IMR-90 (cell line): Measurements from ENCODE around the gene DISP2. TPM values are rescaled to one million over a fixed set of nuclear protein-coding genes. Genes with fewer than 3 reads are reported as not detected.
A peak's percentile ranks its signal among the peaks of the same experiment; 100 is the strongest.

Experiments
- ATAC-seq: fragments of 200-7000 bp; cut with Tn5 transposase; 2 replicates; pipeline ENCODE4 v1.9.1; 2020; ENCODE audit warnings: low read depth, mild to moderate bottlenecking, moderate library complexity
- BruUV-seq: library from RNA; stranded (reverse); fragments of 400-500 nt; replicated peaks from 2 replicates; lab custom pipeline; 2021; lab: Mats Ljungman, UMichigan
- CTCF ChIA-PET: fragments of 300-600 bp; formaldehyde crosslinking; extraction: SDS; loops from one replicate; lab custom pipeline; 2021; ENCODE audit warnings: antibody characterized with exemption; lab: Yijun Ruan, JAX
- POLR2A ChIA-PET: fragments of 300-600 bp; sonication (Branson Sonifier 250); formaldehyde crosslinking; loops from one replicate; lab custom pipeline; 2022; ENCODE audit warnings: antibody characterized with exemption; ENCODE audit not compliant: unreplicated experiment; lab: Charles Lee
- DNase-seq: peaks from one replicate; pipeline ENCODE4 v3.0.0; 2013
- H2AFZ ChIP-seq: replicated peaks from 2 replicates; pipeline ENCODE3; 2013; ENCODE audit warnings: low read length, mild to moderate bottlenecking; ENCODE audit not compliant: poor library complexity
- H2AK5ac ChIP-seq: 2 replicates; pipeline ENCODE4 v1.6.1; 2013; ENCODE audit warnings: low read depth, low read length, inconsistent platforms
- H2AK9ac ChIP-seq: replicated peaks from 2 replicates; pipeline ENCODE3; 2013; ENCODE audit warnings: mild to moderate bottlenecking, low read depth, low read length, moderate library complexity; ENCODE audit not compliant: poor library complexity
- H2BK120ac ChIP-seq: 2 replicates; pipeline ENCODE4 v1.6.1; 2013; ENCODE audit warnings: low read depth, low read length, inconsistent platforms
- H2BK15ac ChIP-seq: 3 replicates; pipeline ENCODE4 v1.6.1; 2013; ENCODE audit warnings: low read depth, low read length, inconsistent platforms
- H2BK20ac ChIP-seq: 2 replicates; pipeline ENCODE4 v1.6.1; 2013; ENCODE audit warnings: low read depth, mild to moderate bottlenecking, inconsistent platforms, low read length, moderate library complexity
- H2BK5ac ChIP-seq: 2 replicates; pipeline ENCODE4 v1.6.1; 2013; ENCODE audit warnings: mild to moderate bottlenecking, low read depth, low read length, inconsistent platforms; ENCODE audit not compliant: poor library complexity, severe bottlenecking
- H3K14ac ChIP-seq: replicated peaks from 2 replicates; pipeline ENCODE4 v1.6.1; 2013; ENCODE audit warnings: low read depth, low read length, inconsistent platforms
- H3K18ac ChIP-seq: 2 replicates; pipeline ENCODE4 v1.6.1; 2013; ENCODE audit warnings: low read depth, low read length, control low read depth
- H3K23ac ChIP-seq: 2 replicates; pipeline ENCODE4 v1.6.1; 2013; ENCODE audit warnings: low read depth, low read length, inconsistent platforms
- H3K27ac ChIP-seq: 2 replicates; pipeline ENCODE4 v1.5.1; 2013; ENCODE audit warnings: mild to moderate bottlenecking, control low read depth, low read length; ENCODE audit not compliant: insufficient read depth
- H3K27me3 ChIP-seq: 2 replicates; pipeline ENCODE4 v1.6.1; 2013; ENCODE audit warnings: low read length; ENCODE audit not compliant: control insufficient read depth, insufficient read depth
- H3K36me3 ChIP-seq: 2 replicates; pipeline ENCODE4 v1.6.1; 2013; ENCODE audit warnings: low read length, mixed read lengths; ENCODE audit not compliant: control insufficient read depth, insufficient read depth
- H3K4ac ChIP-seq: 2 replicates; pipeline ENCODE4 v1.6.1; 2013; ENCODE audit warnings: low read depth, low read length, inconsistent platforms
- H3K4me1 ChIP-seq: 2 replicates; pipeline ENCODE4 v1.6.1; 2013; ENCODE audit warnings: low read length, mixed read lengths; ENCODE audit not compliant: control insufficient read depth, insufficient read depth
- H3K4me2 ChIP-seq: 2 replicates; pipeline ENCODE4 v1.6.1; 2013; ENCODE audit warnings: low read depth, mild to moderate bottlenecking, control low read depth, low read length, moderate library complexity
- H3K4me3 ChIP-seq: 2 replicates; pipeline ENCODE4 v1.5.1; 2013; ENCODE audit warnings: low read depth, mild to moderate bottlenecking, control low read depth, low read length, moderate library complexity; ENCODE audit not compliant: insufficient read depth
- H3K56ac ChIP-seq: 2 replicates; pipeline ENCODE4 v1.6.1; 2013; ENCODE audit warnings: low read length, inconsistent platforms; ENCODE audit not compliant: insufficient read depth; ENCODE audit errors: extremely low read depth
- H3K79me1 ChIP-seq, 2 experiments: 2 replicates each; pipeline ENCODE4 v1.6.1; 2013; ENCODE audit warnings: low read length in 2 of 2, inconsistent platforms in 1 of 2, low read depth in 1 of 2
- H3K9ac ChIP-seq: 2 replicates; pipeline ENCODE4 v1.6.1; 2013; ENCODE audit warnings: low read depth, low read length, control low read depth
- H3K9me1 ChIP-seq: 2 replicates; pipeline ENCODE4 v1.6.1; 2013; ENCODE audit warnings: low read length, inconsistent platforms; ENCODE audit not compliant: insufficient read depth
- H3K9me3 ChIP-seq: 2 replicates; pipeline ENCODE4 v1.6.1; 2013; ENCODE audit warnings: low read length; ENCODE audit not compliant: control insufficient read depth, insufficient read depth
- H4K20me1 ChIP-seq: 2 replicates; pipeline ENCODE4 v1.6.1; 2013; ENCODE audit warnings: low read length, inconsistent platforms; ENCODE audit not compliant: insufficient read depth
- H4K5ac ChIP-seq: 2 replicates; pipeline ENCODE4 v1.6.1; 2013; ENCODE audit warnings: mild to moderate bottlenecking, low read depth, low read length, control low read depth
- H4K8ac ChIP-seq, 2 experiments: 2 replicates each; pipeline ENCODE4 v1.6.1; 2013; ENCODE audit warnings: low read depth in 2 of 2, low read length in 2 of 2, control low read depth in 1 of 2, inconsistent platforms in 1 of 2
- H4K91ac ChIP-seq: 2 replicates; pipeline ENCODE4 v1.6.1; 2013; ENCODE audit warnings: low read depth, low read length, inconsistent platforms; ENCODE audit not compliant: insufficient read depth
- BHLHE40 ChIP-seq: fragments of 150-350 bp; IDR thresholded peaks from 2 replicates; pipeline ENCODE4 v1.6.1; 2016; ENCODE audit warnings: mild to moderate bottlenecking, low read depth, low read length
- CHD1 ChIP-seq: IDR thresholded peaks from 2 replicates; pipeline ENCODE4 v1.6.1; 2012; ENCODE audit warnings: low read depth, low read length, improper control_type of control experiment
- CTCF ChIP-seq: conservative IDR thresholded peaks from 2 replicates; pipeline ENCODE4 v1.5.1; 2012; ENCODE audit warnings: mild to moderate bottlenecking, low read depth, low read length, improper control_type of control experiment
- ELK1 ChIP-seq: fragments of 150-350 bp; IDR thresholded peaks from 2 replicates; pipeline ENCODE4 v1.6.1; 2016; ENCODE audit warnings: low read depth, mild to moderate bottlenecking, low read length, moderate library complexity, borderline replicate concordance
- MAFK ChIP-seq: IDR thresholded peaks from 2 replicates; pipeline ENCODE4 v1.6.1; 2012; ENCODE audit warnings: low read depth, low read length, improper control_type of control experiment
- MXI1 ChIP-seq: IDR thresholded peaks from 2 replicates; pipeline ENCODE4 v1.6.1; 2012; ENCODE audit warnings: low read depth, mild to moderate bottlenecking, low read length, moderate library complexity, borderline replicate concordance
- POLR2A ChIP-seq: IDR thresholded peaks from 2 replicates; pipeline ENCODE4 v1.6.1; 2012; ENCODE audit warnings: mild to moderate bottlenecking, low read depth, low read length
- RAD21 ChIP-seq: IDR thresholded peaks from 2 replicates; pipeline ENCODE4 v1.6.1; 2012; ENCODE audit warnings: low read length, improper control_type of control experiment
- RCOR1 ChIP-seq: IDR thresholded peaks from 2 replicates; pipeline ENCODE4 v1.6.1; 2012; ENCODE audit warnings: mild to moderate bottlenecking, low read length, improper control_type of control experiment; ENCODE audit not compliant: insufficient replicate concordance
- USF2 ChIP-seq: fragments of 150-350 bp; IDR thresholded peaks from 2 replicates; pipeline ENCODE4 v1.6.1; 2017; ENCODE audit warnings: mild to moderate bottlenecking, antibody characterized with exemption, low read length, low read depth
- WGBS, 2 experiments: methylation state at CpG; one replicate each; pipeline versions ENCODE4 v1.1.5 to v1.1.7; 2013; ENCODE audit warnings: missing lambda C conversion rate in 2 of 2; ENCODE audit not compliant: insufficient read length in 1 of 2; ENCODE audit errors: extremely low coverage in 2 of 2; 5-methylcytosine and 5-hydroxymethylcytosine counted together
- dilution Hi-C: fragments of 300-500 bp; cut with HindIII; formaldehyde crosslinking; loops from one replicate; pipeline ENCODE4 v1.14.3; 2018; ENCODE audit warnings: low sequenced_read_pairs; ENCODE audit not compliant: unreplicated experiment
- in situ Hi-C: fragments of 300-500 bp; cut with MboI; formaldehyde crosslinking; loops from 3 replicates; pipeline ENCODE4 v1.14.3; 2019; ENCODE audit warnings: low sequenced_read_pairs, inconsistent platforms, mixed read lengths
- intact Hi-C: fragments of 100-400 bp; cut with micrococcal nuclease; formaldehyde crosslinking; loops from 2 replicates; pipeline ENCODE4 v1.10.0; 2022
- polyA plus RNA-seq, 3 experiments: library from polyadenylated mRNA; depleted of rRNA; stranded (reverse); fragments of >200 nt; gene quantifications; 2 replicates each; pipeline ENCODE4 v1.2.3, GENCODE V29; 2012; ENCODE audit warnings: low replicate concordance in 1 of 3
- total RNA-seq: library from RNA; depleted of rRNA; stranded (reverse); fragments of >200 nt; gene quantifications from 2 replicates; pipeline ENCODE4 v1.2.3, GENCODE V29; 2012

DISP2 gene
- total and polyA plus RNA-seq, 2 of the 4 experiments (the other 2 are of a cell fraction), result 0.34 to 0.36 TPM

- POLR2A ChIA-PET, result no interaction called here
- Histone ChIP-seq H3K9me1 (no peaks in the 10 kb centered on the region), H3K9me3 (no peaks in the 10 kb centered on the region), H4K8ac (no peak overlapping the region), H3K27ac (no peak overlapping the region), H4K5ac (no peak overlapping the region), H2BK5ac (no peak overlapping the region), H3K9ac (no peak overlapping the region), H3K4me3 (no peak overlapping the region), H2BK20ac (no peak overlapping the region), H3K4me2 (no peak overlapping the region), H3K79me1 (no peaks in the 10 kb centered on the region), H2BK120ac (no peak overlapping the region), H2BK15ac (no peak overlapping the region), H3K4ac (no peak overlapping the region), H2AK5ac (no peak overlapping the region), H4K20me1 (no peaks in the 10 kb centered on the region), H3K18ac (no peak overlapping the region), H2AFZ (no peak overlapping the region), H3K14ac (no peak overlapping the region), H3K27me3 (peaks cover 18% of the 10 kb centered on the region), H2AK9ac (peak overlapping the region; percentile 20), H3K56ac (no peak overlapping the region), H3K36me3 (no peaks in the 10 kb centered on the region), H4K91ac (no peak overlapping the region), H3K4me1 (peaks cover 5% of the 10 kb centered on the region; the same call in 1 of the 2 replicates), H3K23ac (no peak overlapping the region)
- in situ Hi-C loops, result no loop called here
- WGBS, 2 experiments, result 33% methylated on average over 1 of the region's 5 CpGs; no CpG with 5 or more reads in 1 of the 2 experiments
- DNase-seq (no peak), ATAC-seq (no peak)
- CTCF ChIA-PET, result interaction anchor here (0.7 to 4.2 kb wide), 2 partner anchors 10 to 32 kb away, joined by 3 to 15 read pairs; no protein-coding TSS in a partner anchor
- dilution Hi-C loops, result no loop called here
- intact Hi-C loops, result no loop called here
- no peak for TF ChIP-seq USF2
- no peak for TF ChIP-seq CTCF
- no peak for TF ChIP-seq MAFK
- no peak for TF ChIP-seq CHD1
- no peak for TF ChIP-seq RCOR1
- TF ChIP-seq ELK1, result no peak
- no peak for TF ChIP-seq RAD21
- TF ChIP-seq MXI1, result no peak
- TF ChIP-seq POLR2A, result no peak
- TF ChIP-seq BHLHE40, result no peak
- no TSS peak for BruUV-seq
Measured at GRCh38 chr15:40353697-40354096, 4.3 kb upstream of the DISP2 start.
